ENCODE measurements around the gene SCRT2. TPM values are rescaled to one million over a fixed set of nuclear protein-coding genes. Genes with fewer than 3 reads are reported as not detected.
"Not testable (repeated sequence)": the region's sequence is repeated elsewhere in the genome, so short reads cannot be mapped to it uniquely, and the experiment has no call there.

The SCRT2 gene
- total RNA-seq, 4 donors from 2014 or later, result not detected

GRCh38 chr20:694496-694895 is 18.9 kb upstream of the SCRT2 start:
- DNase-seq (ENCODE audit: low spot score) (no peak), ATAC-seq (ENCODE audit: low FRiP score) (no peak)
- no peak for TF ChIP-seq CTCF (IDR thresholded peaks at IDR 0.05)

GRCh38 chr20:693786-694185 is 18.2 kb upstream of the SCRT2 start:
- not testable (repeated sequence) for DNase-seq (ENCODE audit: low spot score); ATAC-seq (ENCODE audit: low FRiP score)

- ATAC-seq (ENCODE audit: low FRiP score), result no peak
- TF ChIP-seq CTCF (IDR thresholded peaks at IDR 0.05), result no peak
- DNase-seq (ENCODE audit: low spot score), result no peak
Observed at GRCh38 chr20:692044-692443, 16.4 kb upstream of the SCRT2 start.

GRCh38 chr20:689947-690346 is 14.3 kb upstream of the SCRT2 start:
- TF ChIP-seq CTCF (IDR thresholded peaks at IDR 0.05), result no peak
- no peak for ATAC-seq (ENCODE audit: low FRiP score)
- DNase-seq (ENCODE audit: low spot score), result no peak

- TF ChIP-seq CTCF (IDR thresholded peaks at IDR 0.05), result no peak
- no peak for ATAC-seq (ENCODE audit: low FRiP score)
- no peak for DNase-seq (ENCODE audit: low spot score)
Observed at GRCh38 chr20:689348-689747, 13.7 kb upstream of the SCRT2 start.

- ATAC-seq (ENCODE audit: low FRiP score) (no peak), DNase-seq (ENCODE audit: low spot score) (no peak)
- no peak for TF ChIP-seq CTCF (IDR thresholded peaks at IDR 0.05)
Observed at GRCh38 chr20:688809-689212, 13.2 kb upstream of the SCRT2 start.

- no peak for ATAC-seq (ENCODE audit: low FRiP score)
- DNase-seq (ENCODE audit: low spot score), result no peak
- TF ChIP-seq CTCF (IDR thresholded peaks at IDR 0.05), result no peak
Observed at GRCh38 chr20:687468-688203, 12.0 kb upstream of the SCRT2 start.
